Renal cortex interstitium (tissue), 11 donors: ENCODE measurements around the gene VPS18. TPM values are rescaled to one million over a fixed set of nuclear protein-coding genes. Genes with fewer than 3 reads are reported as not detected.

Experiments
- DNase-seq, 11 donors: peaks; one replicate each; pipeline ENCODE4 v3.0.0-alpha.2; 2013; ENCODE audit warnings: low read depth in 9 of 11, low spot score in 4 of 11; ENCODE audit errors: extremely low read depth in 1 of 11
- polyA plus RNA-seq, 3 donors: library from polyadenylated mRNA; unstranded; fragments of 120-200 nt; gene quantifications; one replicate each; pipeline ENCODE4 v1.2.1, GENCODE V29; 2013; ENCODE audit not compliant: insufficient read length in 3 of 3

VPS18 gene
- polyA plus RNA-seq, 3 donors: 15.5 to 19.2 (median 17.2) TPM

GRCh38 chr15:40942878-40943277, 48.6 kb downstream of the VPS18 start:
- DNase-seq: no peak

- DNase-seq: no peak
These were observed 49.6 kb downstream of the VPS18 start for GRCh38 chr15:40943764-40944365.

GRCh38 chr15:40944510-40945296, 50.5 kb downstream of the VPS18 start:
- DNase-seq: no peak

GRCh38 chr15:40948706-40949473, 54.6 kb downstream of the VPS18 start:
- no peak for DNase-seq

- no peak for DNase-seq
These were observed 55.5 kb downstream of the VPS18 start for GRCh38 chr15:40949756-40950207.

GRCh38 chr15:40951764-40952163, 57.5 kb downstream of the VPS18 start:
- DNase-seq: no peak

GRCh38 chr15:40952301-40952900, 58.2 kb downstream of the VPS18 start:
- no peak for DNase-seq

GRCh38 chr15:40952901-40953712, 58.9 kb downstream of the VPS18 start, which contains the start of gene CHAC1:
TSS of gene CHAC1 (plus strand) at chr15:40953471. CDS start at chr15:40953584, 113 bp downstream.
- peak; percentile 68 to 91 (median 85) for DNase-seq

Other genes with a start within 250 kb of the VPS18 start
- gene RAD51, start 199.3 kb upstream of the VPS18 start, polyA plus RNA-seq: 10 to 100 TPM; 10.4 to 17.6 (median 17.3) TPM
- 10 to 100 TPM; 36.5 to 44.3 (median 39.9) TPM for gene RMDN3, start 139.2 kb upstream of the VPS18 start, polyA plus RNA-seq
- 10 to 100 TPM; 29.7 to 53.1 (median 44.7) TPM for gene GCHFR, start 130.4 kb upstream of the VPS18 start, polyA plus RNA-seq
- 1 to 10 TPM; 2.1 to 5.2 (median 3.1) TPM for gene C15orf62, start 124.5 kb upstream of the VPS18 start, polyA plus RNA-seq
- 10 to 100 TPM; 23.9 to 29.1 (median 28.4) TPM for gene ZFYVE19, start 87.4 kb upstream of the VPS18 start, polyA plus RNA-seq
- gene DNAJC17, start 87.0 kb upstream of the VPS18 start, polyA plus RNA-seq: 10 to 100 TPM; 35.0 to 43.4 (median 43.0) TPM
- under 1 TPM; 0.27 to 0.61 (median 0.44) TPM for gene PPP1R14D, start 65.7 kb upstream of the VPS18 start, polyA plus RNA-seq
- 10 to 100 TPM; 51.5 to 76.8 (median 67.8) TPM for gene SPINT1, start 50.4 kb upstream of the VPS18 start, polyA plus RNA-seq
- 1 to 10 TPM; 1.4 to 2.6 (median 1.5) TPM for gene RHOV, start 20.2 kb upstream of the VPS18 start, polyA plus RNA-seq
- 1 to 10 TPM; 7.8 to 8.9 (median 8.4) TPM for gene DLL4, start 34.9 kb downstream of the VPS18 start, polyA plus RNA-seq
- gene CHAC1, start 59.0 kb downstream of the VPS18 start, polyA plus RNA-seq: 1 to 10 TPM; 2.3 to 3.2 (median 2.4) TPM
- gene INO80, start 221.8 kb downstream of the VPS18 start, polyA plus RNA-seq: 10 to 100 TPM; 21.3 to 24.7 (median 22.4) TPM